NCI-H1105 treated with DMSO at 0.1 percent for 48 hours (cell line): Measurements from ENCODE around the gene TIFAB.

Experiments used
- DNase-seq: peaks from one replicate; lab custom pipeline; 2025; lab: John Stamatoyannopoulos, UW

The TIFAB gene

GRCh38 chr5:135442431-135443160, 9.6 kb downstream of the TIFAB start:
- no peak for DNase-seq

GRCh38 chr5:135441919-135442318, 10.2 kb downstream of the TIFAB start:
- no peak for DNase-seq

- DNase-seq: no peak
Measured at GRCh38 chr5:135441350-135441831, 10.8 kb downstream of the TIFAB start.

GRCh38 chr5:135440916-135441315, 11.2 kb downstream of the TIFAB start:
- DNase-seq: no peak

- DNase-seq: no peak
Measured at GRCh38 chr5:135439231-135440205, 12.6 kb downstream of the TIFAB start.

GRCh38 chr5:135438636-135439221, 13.4 kb downstream of the TIFAB start:
- no peak for DNase-seq

GRCh38 chr5:135437796-135438560, 14.2 kb downstream of the TIFAB start:
- peak; percentile 33 for DNase-seq

GRCh38 chr5:135437422-135437795, 14.7 kb downstream of the TIFAB start:
- no peak for DNase-seq

GRCh38 chr5:135436951-135437418, 15.2 kb downstream of the TIFAB start:
- no peak for DNase-seq

- DNase-seq: no peak
Measured at GRCh38 chr5:135435467-135436330, 16.5 kb downstream of the TIFAB start.

- no peak for DNase-seq
Measured at GRCh38 chr5:135434591-135435466, 17.3 kb downstream of the TIFAB start.

GRCh38 chr5:135433681-135434426, 18.3 kb downstream of the TIFAB start:
- no peak for DNase-seq

GRCh38 chr5:135432113-135432512, 20.0 kb downstream of the TIFAB start:
- no peak for DNase-seq

- no peak for DNase-seq
Measured at GRCh38 chr5:135430135-135430437, 22.1 kb downstream of the TIFAB start.

- DNase-seq: no peak
Measured at GRCh38 chr5:135429301-135430134, 22.6 kb downstream of the TIFAB start.

GRCh38 chr5:135428586-135428985, 23.6 kb downstream of the TIFAB start:
- no peak for DNase-seq

GRCh38 chr5:135426102-135427082, 25.8 kb downstream of the TIFAB start:
- DNase-seq: peak; percentile 49
